Epithelial cell of proximal tubule (primary cell): ENCODE results near the gene PLCL2. TPM values are rescaled to one million over a fixed set of nuclear protein-coding genes. Genes with fewer than 3 reads are reported as not detected.

Experiments used
- DNase-seq: peaks from one replicate; pipeline ENCODE4 v3.0.0-alpha.2; 2011; ENCODE audit warnings: low read depth
- H3K4me3 ChIP-seq: 2 replicates; pipeline ENCODE4 v1.5.1; 2011; ENCODE audit warnings: low read depth, mild to moderate bottlenecking, low read length
- total RNA-seq: library from RNA; depleted of rRNA; stranded (reverse); fragments of >200 nt; gene quantifications from 2 replicates; pipeline ENCODE4 v1.2.3, GENCODE V29; 2015
- TF ChIP-seq, protein P1 (sequence below): conservative IDR thresholded peaks from 2 replicates; pipeline ENCODE4 v1.5.1; 2012; ENCODE audit warnings: low read depth, mild to moderate bottlenecking, low read length

Gene PLCL2
- total RNA-seq, 1 donor from 2014 or later = 3.5 TPM

DNA sequence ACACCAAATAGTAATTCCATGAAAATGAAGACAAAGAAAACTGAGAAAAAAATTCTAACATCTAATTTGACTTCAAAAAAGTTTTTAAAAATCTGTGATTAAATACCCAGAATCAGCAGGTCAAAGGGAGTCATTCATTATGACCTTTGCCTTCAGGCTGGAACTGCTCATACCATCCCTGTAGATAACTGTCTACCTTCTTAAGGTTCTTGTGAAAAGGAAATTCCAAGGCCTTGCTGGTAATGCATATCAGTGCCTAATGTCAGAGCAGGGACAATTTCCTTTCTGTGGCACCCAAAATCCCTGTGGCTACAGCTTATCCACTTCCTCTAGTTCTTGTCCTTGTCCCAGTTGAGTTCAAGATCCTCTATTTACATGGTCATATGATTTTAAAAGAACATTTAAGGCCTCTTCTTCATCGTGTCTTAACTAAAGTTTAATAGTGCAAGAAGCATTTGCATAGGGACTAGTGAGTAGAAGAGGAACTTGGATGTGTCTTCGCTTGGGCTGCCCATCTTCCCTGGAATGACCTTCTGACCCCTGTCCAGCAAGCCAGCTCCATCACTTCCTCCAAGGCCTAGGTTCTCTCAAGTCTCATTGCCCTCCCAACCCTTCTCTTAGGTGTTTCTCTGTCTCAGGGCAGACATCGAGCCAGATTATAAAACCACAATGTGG is 8.7 kb upstream of the PLCL2 start:
- TF ChIP-seq, protein P1, sequence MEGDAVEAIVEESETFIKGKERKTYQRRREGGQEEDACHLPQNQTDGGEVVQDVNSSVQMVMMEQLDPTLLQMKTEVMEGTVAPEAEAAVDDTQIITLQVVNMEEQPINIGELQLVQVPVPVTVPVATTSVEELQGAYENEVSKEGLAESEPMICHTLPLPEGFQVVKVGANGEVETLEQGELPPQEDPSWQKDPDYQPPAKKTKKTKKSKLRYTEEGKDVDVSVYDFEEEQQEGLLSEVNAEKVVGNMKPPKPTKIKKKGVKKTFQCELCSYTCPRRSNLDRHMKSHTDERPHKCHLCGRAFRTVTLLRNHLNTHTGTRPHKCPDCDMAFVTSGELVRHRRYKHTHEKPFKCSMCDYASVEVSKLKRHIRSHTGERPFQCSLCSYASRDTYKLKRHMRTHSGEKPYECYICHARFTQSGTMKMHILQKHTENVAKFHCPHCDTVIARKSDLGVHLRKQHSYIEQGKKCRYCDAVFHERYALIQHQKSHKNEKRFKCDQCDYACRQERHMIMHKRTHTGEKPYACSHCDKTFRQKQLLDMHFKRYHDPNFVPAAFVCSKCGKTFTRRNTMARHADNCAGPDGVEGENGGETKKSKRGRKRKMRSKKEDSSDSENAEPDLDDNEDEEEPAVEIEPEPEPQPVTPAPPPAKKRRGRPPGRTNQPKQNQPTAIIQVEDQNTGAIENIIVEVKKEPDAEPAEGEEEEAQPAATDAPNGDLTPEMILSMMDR = no peak
- DNase-seq = no peak
- H3K4me3 ChIP-seq = no peak overlapping the region

DNA sequence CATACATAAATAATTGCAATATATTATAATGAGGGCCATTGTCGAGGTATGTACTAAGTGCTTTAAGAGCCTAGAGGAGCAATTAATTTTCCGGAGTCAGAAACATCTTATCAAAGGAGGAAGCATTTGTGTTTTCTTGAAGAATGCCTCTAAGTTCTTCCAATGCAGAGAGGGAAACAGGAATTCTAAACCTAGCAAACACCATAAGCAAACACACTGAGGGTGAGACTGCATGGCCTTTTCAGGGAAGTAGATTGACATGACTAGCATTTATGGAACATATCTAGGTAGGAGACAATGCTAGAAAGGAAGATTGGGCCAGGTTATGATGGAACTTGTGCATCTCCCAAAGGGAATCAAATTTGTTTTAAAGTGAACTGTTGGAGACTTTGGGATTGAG is 7.2 kb upstream of the PLCL2 start:
- H3K4me3 ChIP-seq = no peak overlapping the region
- TF ChIP-seq, protein P1 = no peak
- no peak for DNase-seq

DNA sequence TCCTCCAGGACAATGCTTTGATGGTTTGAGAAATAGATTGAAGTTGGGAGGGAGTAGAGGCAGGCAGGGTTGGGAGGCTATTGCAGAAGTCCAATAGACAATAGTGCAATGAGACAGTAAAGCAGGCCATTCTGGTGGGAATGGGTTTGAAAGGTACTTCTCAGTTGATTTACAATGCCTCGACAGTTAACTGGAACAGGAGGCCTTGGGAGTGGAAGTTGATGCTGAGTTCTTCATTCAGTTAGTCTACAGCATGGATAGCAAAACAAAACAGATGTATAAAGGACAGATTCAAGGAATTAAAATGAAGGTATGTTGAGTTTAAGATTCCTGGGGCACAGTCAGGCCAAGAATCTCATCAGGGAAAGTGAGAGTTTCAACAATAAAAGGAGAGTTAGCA is 6.8 kb upstream of the PLCL2 start:
- H3K4me3 ChIP-seq = no peak overlapping the region
- TF ChIP-seq, protein P1 = no peak
- DNase-seq = no peak

DNA sequence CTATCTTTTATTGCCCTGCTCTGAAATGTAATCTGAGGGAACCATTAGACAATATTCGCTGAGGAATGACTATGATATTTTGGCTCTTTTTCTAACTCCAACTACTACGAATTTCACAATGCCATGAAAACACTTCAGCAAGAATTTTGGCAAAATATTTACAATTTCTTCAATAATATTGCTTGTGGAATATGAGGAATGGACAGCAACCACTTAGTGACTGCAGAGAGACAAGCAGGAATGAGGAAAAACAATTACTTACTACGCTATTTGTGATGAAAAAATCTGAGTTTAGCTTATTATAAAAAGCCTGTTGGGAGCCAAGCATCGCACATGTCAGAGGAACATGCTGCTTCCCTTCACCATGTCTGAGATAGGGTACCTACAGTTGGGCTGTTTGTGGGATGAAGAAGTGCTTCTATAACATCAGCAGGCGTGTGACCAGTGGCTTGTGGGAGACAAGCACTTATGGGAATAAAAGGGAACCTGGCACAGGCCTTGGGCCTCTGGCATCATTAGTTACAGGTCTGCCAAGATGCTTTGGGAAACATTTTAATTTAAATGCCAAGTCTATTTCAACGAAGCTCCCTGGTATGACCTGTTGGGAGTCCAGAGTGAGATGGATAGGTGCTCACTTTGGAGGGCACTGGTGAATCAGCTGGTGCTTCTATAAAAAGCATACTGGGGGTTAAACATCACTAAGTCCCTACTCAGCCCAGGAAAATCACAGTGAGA is 2.7 kb upstream of the PLCL2 start:
- H3K4me3 ChIP-seq = no peak overlapping the region
- TF ChIP-seq, protein P1 = no peak
- no peak for DNase-seq

DNA sequence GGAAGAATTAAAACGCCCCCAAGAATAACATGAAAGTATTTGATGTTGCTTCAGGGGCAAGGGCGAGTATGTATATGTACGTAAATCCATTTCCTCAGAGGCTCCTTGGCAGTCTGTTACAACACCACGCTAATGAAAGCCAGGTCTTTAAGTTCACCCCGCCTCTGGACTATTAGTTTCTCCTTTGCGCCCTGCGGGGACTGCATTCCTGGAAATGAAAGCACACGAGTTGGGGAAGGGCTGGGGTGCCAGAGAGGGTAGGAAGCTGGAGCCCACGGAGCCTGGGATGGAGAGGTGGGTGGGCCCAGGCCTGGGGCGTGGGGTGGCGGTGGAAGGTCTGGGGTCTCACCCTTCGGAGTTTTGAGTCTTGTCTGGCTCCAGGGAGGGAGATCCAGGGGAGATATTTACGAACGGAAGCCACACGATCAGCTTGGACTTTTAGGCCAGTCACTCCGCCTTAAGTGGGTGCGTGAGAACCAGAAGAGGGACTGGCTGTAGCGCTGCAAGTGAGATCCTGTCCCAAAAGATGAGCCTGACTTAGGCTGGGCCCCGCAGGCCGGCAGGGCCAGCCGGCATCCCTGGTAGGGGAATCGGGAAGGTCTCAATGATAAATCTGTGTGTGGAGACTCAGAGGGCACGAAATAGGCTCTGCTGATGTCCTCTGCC is 1.6 kb upstream of the PLCL2 start:
- H3K4me3 ChIP-seq = no peak overlapping the region
- TF ChIP-seq, protein P1 = no peak
- DNase-seq = no peak

DNA sequence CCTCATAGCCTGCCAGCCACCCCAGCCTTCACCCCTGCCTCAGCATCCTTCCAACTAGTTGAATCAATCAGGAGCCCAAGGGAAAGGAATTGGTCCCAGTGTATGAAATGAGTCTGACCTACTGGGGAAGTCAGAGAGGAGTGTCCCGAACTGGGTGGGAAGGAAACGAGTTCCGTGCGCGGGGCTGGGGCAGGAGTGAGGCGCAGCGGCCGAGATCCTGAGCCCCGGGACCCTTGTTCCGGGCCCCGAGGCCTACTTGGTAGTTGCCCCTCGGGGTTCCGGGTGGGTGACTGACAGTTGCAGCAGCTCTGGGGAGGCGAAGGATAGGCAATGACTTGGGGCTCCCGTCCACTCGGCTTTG is 1.1 kb upstream of the PLCL2 start:
- TF ChIP-seq, protein P1 = no peak
- no peak for DNase-seq
- H3K4me3 ChIP-seq = peak overlapping the region; percentile 82
